Liver (tissue), 9 donors: ENCODE measurements around the gene LGR6. TPM values are rescaled to one million over a fixed set of nuclear protein-coding genes. Genes with fewer than 3 reads are reported as not detected.

ENCODE experiments used
- DNase-seq: peaks from one replicate; pipeline ENCODE4 v3.0.0-alpha.2; 2017; ENCODE audit warnings: low spot score
- H3K27ac ChIP-seq, 2 donors: one replicate each; pipeline ENCODE4 v1.7.0; 2013; ENCODE audit warnings: inconsistent platforms in 2 of 2, low read length in 2 of 2, control low read depth in 1 of 2, low read depth in 1 of 2, mild to moderate bottlenecking in 1 of 2
- H3K27me3 ChIP-seq, 4 donors: one replicate each; pipeline versions ENCODE4 v1.6.1 to v1.7.0; 2013; ENCODE audit warnings: low read length in 3 of 4, inconsistent platforms in 1 of 4, mild to moderate bottlenecking in 1 of 4, moderate library complexity in 1 of 4; ENCODE audit not compliant: control insufficient read depth in 4 of 4, insufficient read depth in 4 of 4
- H3K36me3 ChIP-seq, 4 donors: one replicate each; pipeline versions ENCODE4 v1.6.1 to v1.7.0; 2013; ENCODE audit warnings: low read length in 3 of 4, mild to moderate bottlenecking in 3 of 4, low read depth in 1 of 4, moderate library complexity in 1 of 4; ENCODE audit not compliant: control insufficient read depth in 4 of 4, insufficient read depth in 3 of 4
- H3K4me1 ChIP-seq, 4 donors: one replicate each; pipeline versions ENCODE4 v1.6.1 to v1.7.0; 2013; ENCODE audit warnings: low read length in 3 of 4, mild to moderate bottlenecking in 3 of 4, moderate library complexity in 1 of 4; ENCODE audit not compliant: control insufficient read depth in 4 of 4, insufficient read depth in 4 of 4
- H3K4me3 ChIP-seq, 3 donors: one replicate each; pipeline versions ENCODE4 v1.6.1 to v1.7.0; 2013; ENCODE audit warnings: low read length in 3 of 3, control low read depth in 1 of 3, low read depth in 1 of 3, mild to moderate bottlenecking in 1 of 3
- H3K9ac ChIP-seq, 2 donors: one replicate each; pipeline ENCODE4 v1.7.0; 2013; ENCODE audit warnings: low read length in 2 of 2, mild to moderate bottlenecking in 2 of 2, moderate library complexity in 2 of 2, control low read depth in 1 of 2, low read depth in 1 of 2
- H3K9me3 ChIP-seq, 4 donors: one replicate each; pipeline versions ENCODE4 v1.6.1 to v1.7.0; 2013; ENCODE audit warnings: low read length in 3 of 4; ENCODE audit not compliant: control insufficient read depth in 4 of 4
- CTCF ChIP-seq: fragments of 150-350 bp; IDR thresholded peaks from 2 replicates; pipeline ENCODE4 v1.5.1; 2017; ENCODE audit warnings: improper control_type of control experiment, low read depth, low read length; ENCODE audit not compliant: missing input control
- FOXA1 ChIP-seq: IDR thresholded peaks from 2 replicates; pipeline ENCODE4 v1.6.1; 2016; ENCODE audit warnings: antibody characterized with exemption
- FOXA2 ChIP-seq: IDR thresholded peaks from 2 replicates; pipeline ENCODE4 v1.6.1; 2016; ENCODE audit warnings: antibody characterized with exemption
- GABPA ChIP-seq, 2 donors: IDR thresholded peaks in 1 of 2; conservative IDR thresholded peaks in 1 of 2; 2 replicates each; pipeline ENCODE4 v1.6.1; 2016; ENCODE audit warnings: antibody characterized with exemption in 2 of 2, mild to moderate bottlenecking in 1 of 2, moderate library complexity in 1 of 2
- NR2F2 ChIP-seq: IDR thresholded peaks from 2 replicates; pipeline ENCODE4 v1.6.1; 2016; ENCODE audit warnings: antibody characterized with exemption
- RAD21 ChIP-seq, 2 donors: IDR thresholded peaks; 2 replicates each; pipeline ENCODE4 v1.6.1; 2016; ENCODE audit warnings: antibody characterized with exemption in 2 of 2, mild to moderate bottlenecking in 2 of 2
- SP1 ChIP-seq: IDR thresholded peaks from 2 replicates; pipeline ENCODE4 v1.6.1; 2018; ENCODE audit warnings: antibody characterized with exemption, mild to moderate bottlenecking
- YY1 ChIP-seq: IDR thresholded peaks from 2 replicates; pipeline ENCODE4 v1.6.1; 2016; ENCODE audit warnings: antibody characterized with exemption, mild to moderate bottlenecking
- WGBS: extraction: QIAGEN DNeasy Blood & Tissue Kit; methylation state at CpG from one replicate; pipeline ENCODE4 v1.1.7; 2013; 5-methylcytosine and 5-hydroxymethylcytosine counted together
- polyA plus RNA-seq, 2 donors: library from polyadenylated mRNA; stranded (reverse) in 1 of 2; unstranded in 1 of 2; fragments of 200-250 nt in 1 of 2; fragments of >200 nt in 1 of 2; fragmentation: Nextera tagmentation in 1 of 2; extraction: Ambion mirVana in 1 of 2; gene quantifications; one replicate each; pipeline versions ENCODE4 v1.2.1 to v1.2.3, GENCODE V29; 2013 to 2015
- total RNA-seq, 2 donors: library from RNA; depleted of rRNA; stranded (reverse); fragments of >200 nt; gene quantifications; one replicate each; pipeline ENCODE4 v1.2.3, GENCODE V29; 2014
- TF ChIP-seq, protein P1 (sequence below): IDR thresholded peaks from 2 replicates; pipeline ENCODE4 v1.6.1; 2016; ENCODE audit warnings: antibody characterized with exemption
- TF ChIP-seq, protein P2 (sequence below): IDR thresholded peaks from 2 replicates; pipeline ENCODE4 v1.6.1; 2016; ENCODE audit warnings: antibody characterized with exemption
- TF ChIP-seq, protein P3 (sequence below): IDR thresholded peaks from 2 replicates; pipeline ENCODE4 v1.6.1; 2016; ENCODE audit warnings: antibody characterized with exemption
- donor health status: healthy.
- donor health status: healthy.
- donor health status: healthy.
- donor health status: healthy.
- donor health status: healthy.

LGR6 gene
- total and polyA plus RNA-seq, 4 donors: 0.05 to 1.2 (median 0.75) TPM

GRCh38 chr1:202235003-202235660, 41.5 kb downstream of the LGR6 start:
- no peaks in the 10 kb centered on the region for H3K9me3 ChIP-seq
- no peak overlapping the region for H3K4me3 ChIP-seq
- H3K4me1 ChIP-seq: no peaks in the 10 kb centered on the region
- no peak for DNase-seq
- no peaks in the 10 kb centered on the region for H3K36me3 ChIP-seq
- H3K9ac ChIP-seq: no peak overlapping the region
- 73% methylated on average over 7 of the region's 7 CpGs for WGBS
- no peaks in the 10 kb centered on the region for H3K27me3 ChIP-seq
- no peak overlapping the region for H3K27ac ChIP-seq
- no peak for TF ChIP-seq GABPA (IDR thresholded peaks at IDR 0.05 in 1 of 2, conservative IDR thresholded peaks at IDR 0.05 in 1 of 2)
- TF ChIP-seq, protein P1, sequence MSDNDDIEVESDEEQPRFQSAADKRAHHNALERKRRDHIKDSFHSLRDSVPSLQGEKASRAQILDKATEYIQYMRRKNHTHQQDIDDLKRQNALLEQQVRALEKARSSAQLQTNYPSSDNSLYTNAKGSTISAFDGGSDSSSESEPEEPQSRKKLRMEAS: no peak
- TF ChIP-seq RAD21 (IDR thresholded peaks at IDR 0.05): no peak
- TF ChIP-seq NR2F2: no peak
- TF ChIP-seq, protein P2, sequence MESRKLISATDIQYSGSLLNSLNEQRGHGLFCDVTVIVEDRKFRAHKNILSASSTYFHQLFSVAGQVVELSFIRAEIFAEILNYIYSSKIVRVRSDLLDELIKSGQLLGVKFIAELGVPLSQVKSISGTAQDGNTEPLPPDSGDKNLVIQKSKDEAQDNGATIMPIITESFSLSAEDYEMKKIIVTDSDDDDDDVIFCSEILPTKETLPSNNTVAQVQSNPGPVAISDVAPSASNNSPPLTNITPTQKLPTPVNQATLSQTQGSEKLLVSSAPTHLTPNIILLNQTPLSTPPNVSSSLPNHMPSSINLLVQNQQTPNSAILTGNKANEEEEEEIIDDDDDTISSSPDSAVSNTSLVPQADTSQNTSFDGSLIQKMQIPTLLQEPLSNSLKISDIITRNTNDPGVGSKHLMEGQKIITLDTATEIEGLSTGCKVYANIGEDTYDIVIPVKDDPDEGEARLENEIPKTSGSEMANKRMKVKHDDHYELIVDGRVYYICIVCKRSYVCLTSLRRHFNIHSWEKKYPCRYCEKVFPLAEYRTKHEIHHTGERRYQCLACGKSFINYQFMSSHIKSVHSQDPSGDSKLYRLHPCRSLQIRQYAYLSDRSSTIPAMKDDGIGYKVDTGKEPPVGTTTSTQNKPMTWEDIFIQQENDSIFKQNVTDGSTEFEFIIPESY: no peak
- no peak for TF ChIP-seq FOXA2

DNA sequence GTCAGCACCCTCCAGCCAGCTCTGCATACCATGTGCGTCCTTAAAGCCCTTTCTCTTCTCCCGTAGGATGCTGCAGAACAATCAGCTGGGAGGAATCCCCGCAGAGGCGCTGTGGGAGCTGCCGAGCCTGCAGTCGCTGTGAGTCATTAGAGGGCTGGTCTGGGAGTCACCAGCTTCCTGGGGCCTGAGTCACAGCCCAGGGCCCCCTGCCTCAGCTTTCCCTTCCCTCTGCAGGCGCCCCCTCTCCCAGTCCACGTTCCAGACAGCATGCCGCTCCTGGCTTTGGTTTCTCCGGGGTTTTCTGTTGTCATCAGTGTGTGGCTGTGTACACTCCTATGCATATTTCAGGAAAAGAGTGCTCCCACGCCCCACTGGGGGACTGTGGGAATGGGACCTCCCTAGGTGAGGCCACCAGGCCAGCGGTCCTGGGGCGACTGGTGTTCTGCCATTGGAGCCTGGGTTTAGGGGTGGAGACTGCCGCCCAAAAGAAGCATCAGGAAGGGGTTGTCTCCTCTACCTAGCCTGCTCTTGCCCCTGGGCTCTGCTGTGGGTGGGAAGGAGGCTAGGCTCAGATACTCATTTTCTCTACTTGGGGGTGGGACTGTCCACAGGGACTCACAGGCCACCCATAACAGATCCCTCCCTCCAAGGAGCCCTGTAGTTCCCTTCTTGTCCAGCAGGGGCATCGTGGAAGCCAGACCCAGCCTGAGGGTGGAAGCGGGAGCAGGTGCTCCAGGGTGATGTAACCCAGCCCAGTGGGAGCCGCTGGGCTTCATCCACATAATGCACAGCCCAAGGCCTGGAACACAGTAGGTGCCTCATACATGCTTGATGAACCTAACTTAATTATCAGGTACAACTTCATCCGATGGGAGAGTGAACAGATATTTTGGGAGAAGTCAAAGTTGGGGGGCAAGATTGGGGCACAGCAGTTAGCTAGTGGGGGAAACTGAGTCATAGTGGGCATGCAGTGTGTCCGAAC, 42.5 kb downstream of the LGR6 start:
- H3K9me3 ChIP-seq: no peaks in the 10 kb centered on the region
- TF ChIP-seq RAD21 (IDR thresholded peaks at IDR 0.05) (peak; percentile 24 to 63), YY1 (no peak), SP1 (no peak), CTCF (peak; percentile 85)
- TF ChIP-seq, protein P3, sequence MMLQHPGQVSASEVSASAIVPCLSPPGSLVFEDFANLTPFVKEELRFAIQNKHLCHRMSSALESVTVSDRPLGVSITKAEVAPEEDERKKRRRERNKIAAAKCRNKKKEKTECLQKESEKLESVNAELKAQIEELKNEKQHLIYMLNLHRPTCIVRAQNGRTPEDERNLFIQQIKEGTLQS: peak; percentile 76
- no peak overlapping the region for H3K27ac ChIP-seq
- no peak overlapping the region for H3K9ac ChIP-seq
- H3K4me3 ChIP-seq: no peak overlapping the region
- no peaks in the 10 kb centered on the region for H3K36me3 ChIP-seq
- peak; percentile 73 for DNase-seq
- H3K4me1 ChIP-seq: no peaks in the 10 kb centered on the region
- H3K27me3 ChIP-seq: no peaks in the 10 kb centered on the region
- WGBS: 66% methylated on average over 19 of the region's 19 CpGs

DNA sequence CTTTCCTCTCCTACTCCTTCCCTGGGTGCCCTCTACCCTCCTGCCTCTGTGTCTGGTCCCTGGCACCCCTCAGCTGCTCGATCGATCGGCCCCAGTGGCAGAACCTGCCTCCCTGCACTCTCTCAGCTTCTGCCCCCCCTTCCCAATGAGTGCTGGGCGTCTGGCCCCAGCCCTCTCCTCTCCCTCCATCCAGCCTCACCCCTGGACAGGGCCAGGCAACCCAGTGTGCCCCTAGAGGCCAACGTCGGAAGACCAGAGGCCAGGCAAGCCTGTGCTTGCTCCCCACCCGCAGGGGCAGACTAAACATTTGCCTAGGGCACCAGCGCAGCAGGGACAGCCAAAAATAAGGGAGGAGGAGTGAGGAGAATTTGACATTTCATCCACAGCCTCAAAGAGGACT, 43.5 kb downstream of the LGR6 start:
- Histone ChIP-seq H3K4me3 (no peak overlapping the region), H3K4me1 (no peaks in the 10 kb centered on the region), H3K9me3 (no peaks in the 10 kb centered on the region), H3K36me3 (no peaks in the 10 kb centered on the region), H3K27ac (no peak overlapping the region), H3K9ac (no peak overlapping the region), H3K27me3 (no peaks in the 10 kb centered on the region)
- 30% methylated on average over 8 of the region's 8 CpGs for WGBS
- DNase-seq: no peak
- TF ChIP-seq FOXA1 (no peak), CTCF (peak; percentile 19)
